ENCODE results near the gene GEMIN2.

GEMIN2 gene

GRCh38 chr14:39083127-39083526 lies 31.0 kb upstream of the GEMIN2 start:
- Histone ChIP-seq H3K4me1 (ENCODE audit: insufficient read depth, poor library complexity, severe bottlenecking) (no peaks in the 10 kb centered on the region), H3K27me3 (ENCODE audit: insufficient read depth, poor library complexity, severe bottlenecking) (no peaks in the 10 kb centered on the region), H3K36me3 (ENCODE audit: low read depth) (peaks cover 96% of the 10 kb centered on the region), H3K9me3 (ENCODE audit: severe bottlenecking) (no peaks in the 10 kb centered on the region), H3K27ac (ENCODE audit: poor library complexity, severe bottlenecking) (no peak overlapping the region), H3K4me3 (ENCODE audit: severe bottlenecking) (no peak overlapping the region)
- DNase-seq (ENCODE audit: low spot score) (no peak), ATAC-seq (ENCODE audit: low read depth) (no peak)
- TF ChIP-seq, protein P1, sequence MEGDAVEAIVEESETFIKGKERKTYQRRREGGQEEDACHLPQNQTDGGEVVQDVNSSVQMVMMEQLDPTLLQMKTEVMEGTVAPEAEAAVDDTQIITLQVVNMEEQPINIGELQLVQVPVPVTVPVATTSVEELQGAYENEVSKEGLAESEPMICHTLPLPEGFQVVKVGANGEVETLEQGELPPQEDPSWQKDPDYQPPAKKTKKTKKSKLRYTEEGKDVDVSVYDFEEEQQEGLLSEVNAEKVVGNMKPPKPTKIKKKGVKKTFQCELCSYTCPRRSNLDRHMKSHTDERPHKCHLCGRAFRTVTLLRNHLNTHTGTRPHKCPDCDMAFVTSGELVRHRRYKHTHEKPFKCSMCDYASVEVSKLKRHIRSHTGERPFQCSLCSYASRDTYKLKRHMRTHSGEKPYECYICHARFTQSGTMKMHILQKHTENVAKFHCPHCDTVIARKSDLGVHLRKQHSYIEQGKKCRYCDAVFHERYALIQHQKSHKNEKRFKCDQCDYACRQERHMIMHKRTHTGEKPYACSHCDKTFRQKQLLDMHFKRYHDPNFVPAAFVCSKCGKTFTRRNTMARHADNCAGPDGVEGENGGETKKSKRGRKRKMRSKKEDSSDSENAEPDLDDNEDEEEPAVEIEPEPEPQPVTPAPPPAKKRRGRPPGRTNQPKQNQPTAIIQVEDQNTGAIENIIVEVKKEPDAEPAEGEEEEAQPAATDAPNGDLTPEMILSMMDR (IDR thresholded peaks at IDR 0.05; ENCODE audit: poor library complexity, severe bottlenecking): no peak

DNA sequence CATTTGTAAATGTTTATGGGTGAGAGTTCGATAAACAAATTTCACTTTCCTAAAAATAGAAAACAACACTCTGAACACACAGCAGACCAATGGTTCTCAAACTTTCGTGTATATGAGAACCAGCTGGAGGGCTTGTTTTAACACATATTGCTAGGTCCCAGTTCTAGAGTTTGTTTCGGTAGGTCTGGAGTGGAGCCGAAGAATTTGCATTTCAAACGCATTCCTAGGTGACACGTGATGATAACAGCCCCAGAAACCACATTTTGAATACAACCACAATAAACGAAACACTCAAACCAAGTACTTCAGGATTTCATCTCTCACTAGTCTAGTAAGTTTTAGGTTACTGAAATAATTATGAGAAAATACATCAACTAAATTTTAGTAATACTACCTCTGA lies 28.2 kb upstream of the GEMIN2 start:
- TF ChIP-seq, protein P1 (IDR thresholded peaks at IDR 0.05; ENCODE audit: poor library complexity, severe bottlenecking): no peak
- peaks cover 96% of the 10 kb centered on the region for H3K36me3 ChIP-seq (ENCODE audit: low read depth)
- H3K4me1 ChIP-seq (ENCODE audit: insufficient read depth, poor library complexity, severe bottlenecking): no peaks in the 10 kb centered on the region
- ATAC-seq (ENCODE audit: low read depth) (no peak), DNase-seq (ENCODE audit: low spot score) (no peak)
- no peaks in the 10 kb centered on the region for H3K9me3 ChIP-seq (ENCODE audit: severe bottlenecking)
- H3K27me3 ChIP-seq (ENCODE audit: insufficient read depth, poor library complexity, severe bottlenecking): no peaks in the 10 kb centered on the region
- no peak overlapping the region for H3K4me3 ChIP-seq (ENCODE audit: severe bottlenecking)
- H3K27ac ChIP-seq (ENCODE audit: poor library complexity, severe bottlenecking): no peak overlapping the region

- no peak overlapping the region for H3K27ac ChIP-seq (ENCODE audit: poor library complexity, severe bottlenecking)
- no peaks in the 10 kb centered on the region for H3K4me1 ChIP-seq (ENCODE audit: insufficient read depth, poor library complexity, severe bottlenecking)
- H3K4me3 ChIP-seq (ENCODE audit: severe bottlenecking): no peak overlapping the region
- no peaks in the 10 kb centered on the region for H3K9me3 ChIP-seq (ENCODE audit: severe bottlenecking)
- ATAC-seq (ENCODE audit: low read depth) (no peak), DNase-seq (ENCODE audit: low spot score) (no peak)
- TF ChIP-seq, protein P1 (IDR thresholded peaks at IDR 0.05; ENCODE audit: poor library complexity, severe bottlenecking): no peak
- H3K36me3 ChIP-seq (ENCODE audit: low read depth): peaks cover 96% of the 10 kb centered on the region
- no peaks in the 10 kb centered on the region for H3K27me3 ChIP-seq (ENCODE audit: insufficient read depth, poor library complexity, severe bottlenecking)
Measured at GRCh38 chr14:39087493-39087892, 26.6 kb upstream of the GEMIN2 start.

DNA sequence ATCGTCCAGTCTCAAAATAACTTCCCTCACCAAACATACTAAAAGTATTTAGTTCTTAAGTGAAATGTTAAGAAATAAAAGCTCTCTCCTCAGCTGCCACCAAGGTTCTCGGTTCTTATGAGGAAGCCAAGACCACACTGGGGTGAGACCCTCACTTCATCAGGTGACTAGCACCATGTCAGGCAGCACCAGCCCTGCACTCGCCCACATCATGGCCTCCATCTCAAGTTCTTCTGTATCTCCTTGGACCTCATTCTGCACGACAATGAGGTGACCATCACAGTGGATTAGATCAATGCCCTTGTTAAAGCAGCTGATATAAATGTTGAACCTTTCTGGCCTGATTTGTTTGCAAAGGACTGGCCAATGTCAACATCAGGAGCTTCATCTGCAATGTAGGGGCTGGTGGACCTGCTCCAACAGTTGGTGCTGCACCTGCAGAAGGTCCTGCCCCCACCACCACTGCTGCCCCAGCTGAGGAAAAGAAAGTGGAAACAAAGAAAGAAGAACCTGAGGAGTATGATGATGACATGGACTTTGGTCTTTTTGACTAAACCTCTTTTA lies 23.5 kb upstream of the GEMIN2 start:
- no peak overlapping the region for H3K4me3 ChIP-seq (ENCODE audit: severe bottlenecking)
- DNase-seq (ENCODE audit: low spot score): no peak
- H3K9me3 ChIP-seq (ENCODE audit: severe bottlenecking): no peaks in the 10 kb centered on the region
- peaks cover 95% of the 10 kb centered on the region for H3K36me3 ChIP-seq (ENCODE audit: low read depth)
- no peaks in the 10 kb centered on the region for H3K4me1 ChIP-seq (ENCODE audit: insufficient read depth, poor library complexity, severe bottlenecking)
- TF ChIP-seq, protein P1 (IDR thresholded peaks at IDR 0.05; ENCODE audit: poor library complexity, severe bottlenecking): no peak
- no peak overlapping the region for H3K27ac ChIP-seq (ENCODE audit: poor library complexity, severe bottlenecking)
- ATAC-seq (ENCODE audit: low read depth): no peak
- H3K27me3 ChIP-seq (ENCODE audit: insufficient read depth, poor library complexity, severe bottlenecking): no peaks in the 10 kb centered on the region

DNA sequence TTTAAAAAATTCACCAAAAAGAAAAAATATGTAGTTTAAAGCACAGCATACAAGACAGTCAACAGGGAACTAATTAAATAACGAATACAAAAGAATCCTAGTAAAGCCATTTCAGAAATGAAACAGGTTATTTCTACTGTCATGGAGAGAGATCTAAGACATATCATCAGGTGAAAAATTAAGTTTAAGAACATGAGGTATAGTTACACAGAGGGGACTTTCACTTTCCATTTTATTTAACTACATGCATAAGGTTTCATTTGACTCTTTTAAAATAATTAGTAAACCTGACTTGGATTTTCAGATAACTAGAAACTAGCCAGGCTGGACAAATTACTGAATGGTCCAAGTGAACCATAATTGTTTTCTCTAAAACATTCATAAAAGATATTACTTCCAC lies 22.4 kb upstream of the GEMIN2 start:
- H3K27me3 ChIP-seq (ENCODE audit: insufficient read depth, poor library complexity, severe bottlenecking): no peaks in the 10 kb centered on the region
- TF ChIP-seq, protein P1 (IDR thresholded peaks at IDR 0.05; ENCODE audit: poor library complexity, severe bottlenecking): no peak
- DNase-seq (ENCODE audit: low spot score): no peak
- peaks cover 95% of the 10 kb centered on the region for H3K36me3 ChIP-seq (ENCODE audit: low read depth)
- H3K4me3 ChIP-seq (ENCODE audit: severe bottlenecking): no peak overlapping the region
- H3K4me1 ChIP-seq (ENCODE audit: insufficient read depth, poor library complexity, severe bottlenecking): no peaks in the 10 kb centered on the region
- H3K27ac ChIP-seq (ENCODE audit: poor library complexity, severe bottlenecking): no peak overlapping the region
- no peaks in the 10 kb centered on the region for H3K9me3 ChIP-seq (ENCODE audit: severe bottlenecking)
- ATAC-seq (ENCODE audit: low read depth): no peak
